Skin of body (tissue), 2 donors: ENCODE data around the gene LYST. TPM values are rescaled to one million over a fixed set of nuclear protein-coding genes. Genes with fewer than 3 reads are reported as not detected.

Experiments
- DNase-seq: peaks from one replicate; lab custom pipeline; 2025; lab: John Stamatoyannopoulos, UW
- total RNA-seq: library from RNA; depleted of rRNA; stranded (reverse); fragments of >200 nt; gene quantifications from one replicate; pipeline ENCODE4 v1.2.3, GENCODE V29; 2014

The LYST gene
- total RNA-seq, 1 donor from 2014 or later = 48.6 TPM

- DNase-seq = no peak
Measured at GRCh38 chr1:235888119-235888643, 21.5 kb upstream of the LYST start.

DNA sequence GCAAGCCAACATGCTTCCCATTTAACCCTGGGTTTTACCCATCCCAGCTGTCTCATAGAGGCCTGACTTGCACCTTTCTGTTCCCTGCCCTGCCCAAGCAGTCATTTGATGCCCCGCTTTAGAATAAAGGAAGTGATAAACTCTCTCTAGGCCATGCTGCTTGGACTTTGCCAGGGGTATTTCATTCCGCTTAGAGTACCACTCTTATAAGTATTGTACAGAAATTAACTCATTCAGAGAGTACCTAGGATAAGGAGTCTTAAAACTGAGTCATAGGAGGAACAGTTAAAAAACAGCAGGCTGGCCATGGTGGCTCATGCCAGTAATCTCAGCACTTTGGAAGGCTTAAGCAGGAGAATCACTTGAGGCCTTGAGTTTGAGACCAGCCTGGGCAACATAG is 21.0 kb upstream of the LYST start:
- DNase-seq = no peak

GRCh38 chr1:235885655-235886262 is 19.1 kb upstream of the LYST start:
- DNase-seq = no peak

DNA sequence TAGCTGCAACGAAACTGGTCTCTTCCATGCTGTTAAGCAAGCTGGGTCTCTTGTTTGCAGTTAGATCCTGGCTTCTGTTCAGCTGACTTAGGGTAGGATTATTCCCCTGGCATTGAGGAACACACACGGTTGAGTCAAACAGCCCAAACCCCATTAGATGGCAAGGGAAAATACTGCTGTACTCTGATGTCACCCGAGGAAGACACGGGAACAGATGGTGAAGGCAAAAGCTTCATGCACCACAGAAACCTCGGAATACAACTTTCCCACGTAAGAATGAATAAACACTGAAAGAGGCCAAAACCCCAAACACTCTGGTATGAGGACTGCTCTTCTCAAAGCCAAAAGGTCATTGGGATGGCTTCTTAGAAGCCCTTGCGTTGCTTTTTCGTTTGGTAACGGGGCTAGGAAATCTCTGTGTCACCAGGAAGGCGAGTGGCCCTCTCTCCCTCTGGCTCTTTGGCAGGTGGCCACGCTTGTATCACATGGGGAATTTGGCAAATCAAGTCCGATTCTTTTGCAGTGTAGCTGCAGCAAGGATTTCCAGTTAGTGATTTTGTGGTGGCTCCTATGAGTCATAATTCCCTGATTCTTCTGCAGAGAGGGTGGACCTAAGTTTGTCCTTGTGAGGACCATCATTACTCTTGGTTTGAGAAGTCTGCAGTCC is 16.7 kb upstream of the LYST start:
- DNase-seq = no peak

- no peak for DNase-seq
Measured at GRCh38 chr1:235882816-235883215, 16.1 kb upstream of the LYST start.

- no peak for DNase-seq
Measured at GRCh38 chr1:235881930-235882700, 15.4 kb upstream of the LYST start.

DNA sequence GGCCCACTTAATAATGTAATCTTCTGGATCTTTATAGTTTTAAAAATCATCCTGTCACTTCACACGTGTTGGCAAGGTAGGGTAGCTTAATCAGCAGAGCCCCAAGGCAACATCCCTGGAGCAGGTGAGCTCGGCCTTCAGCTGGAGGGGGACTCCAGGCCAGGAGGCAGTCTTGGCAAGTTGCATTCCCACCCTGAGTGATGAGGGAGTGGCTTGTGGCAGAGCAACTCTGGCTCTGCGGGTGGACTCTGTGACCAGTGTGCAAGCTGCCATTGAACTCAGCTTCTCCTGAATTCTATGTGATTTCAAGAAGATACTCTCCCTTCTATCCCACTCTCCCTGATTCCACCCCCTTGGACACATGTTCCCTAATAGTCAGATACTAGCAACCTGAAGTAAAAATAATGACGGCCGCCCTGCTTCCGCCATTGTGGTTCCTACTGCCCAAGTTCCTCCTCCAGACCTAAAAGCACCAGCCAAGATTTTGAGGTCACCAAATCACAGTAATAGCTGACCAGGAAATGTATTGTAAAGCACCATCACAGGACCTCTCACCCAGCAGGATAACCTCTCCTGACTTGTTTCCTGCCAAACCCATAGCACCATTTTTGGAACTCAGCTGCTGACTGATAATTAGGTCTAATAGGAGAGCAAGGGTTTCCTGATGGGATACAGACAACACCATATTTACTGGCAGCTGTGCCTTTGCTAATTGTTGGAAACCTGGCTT is 11.5 kb upstream of the LYST start:
- DNase-seq = peak; percentile 52

GRCh38 chr1:235876402-235876841 is 9.7 kb upstream of the LYST start:
- no peak for DNase-seq

GRCh38 chr1:235875036-235875597 is 8.4 kb upstream of the LYST start:
- no peak for DNase-seq

DNA sequence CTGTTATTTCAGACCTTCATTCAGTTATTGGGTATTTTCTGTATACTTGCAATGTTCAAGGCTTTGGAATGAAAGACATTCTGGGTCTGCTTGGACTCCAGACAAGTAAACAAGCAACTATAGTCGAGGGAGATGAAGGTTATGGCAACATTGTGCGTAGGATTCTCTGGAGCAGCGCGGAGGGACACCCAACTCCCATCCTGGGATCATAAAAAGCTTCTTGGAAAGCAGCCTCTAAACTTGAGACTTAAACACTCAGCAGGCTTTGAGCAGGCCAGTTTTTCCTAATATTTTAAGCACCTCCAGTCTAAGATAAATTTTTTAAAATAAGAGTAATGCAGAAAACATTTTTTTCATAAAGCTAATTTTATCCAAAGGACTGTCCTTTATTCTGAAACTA is 7.6 kb upstream of the LYST start:
- no peak for DNase-seq

DNA sequence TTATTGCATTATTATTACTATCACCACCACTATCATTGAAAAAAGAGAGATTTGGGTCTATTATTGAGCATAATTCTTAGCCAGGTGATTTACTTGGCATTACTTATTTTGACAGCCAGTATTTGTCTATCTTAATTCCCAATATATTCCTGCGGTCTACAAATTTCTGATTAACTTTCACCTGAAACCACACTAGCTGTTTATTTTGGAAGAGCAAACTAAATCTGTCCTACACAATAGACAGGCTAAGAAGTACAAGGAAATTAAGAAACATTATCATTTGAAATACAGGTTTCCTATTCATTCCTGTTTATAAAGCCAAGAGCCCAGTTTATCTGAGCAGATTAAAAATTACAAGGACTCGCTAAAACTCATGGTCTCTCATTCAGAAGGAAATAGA is 6.9 kb upstream of the LYST start:
- no peak for DNase-seq

DNA sequence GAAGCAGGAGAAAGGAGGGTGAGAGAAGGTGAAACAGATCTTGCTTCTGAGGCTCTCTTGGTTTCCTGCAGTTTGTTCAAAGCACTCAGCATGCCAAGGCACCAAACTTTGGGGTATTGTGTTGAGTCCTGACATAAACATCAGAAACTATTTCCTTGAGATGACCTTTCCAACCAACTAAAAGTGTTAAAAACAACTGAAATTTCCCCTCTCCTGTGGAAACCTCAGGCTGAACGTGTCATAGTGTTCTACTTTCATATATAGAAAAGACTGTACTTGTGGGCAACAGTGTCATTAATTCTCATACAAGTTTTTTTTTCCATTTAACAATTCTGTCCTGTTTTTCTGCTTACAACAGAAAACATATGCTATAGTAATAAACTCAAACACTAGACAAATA is 6.3 kb upstream of the LYST start:
- no peak for DNase-seq

DNA sequence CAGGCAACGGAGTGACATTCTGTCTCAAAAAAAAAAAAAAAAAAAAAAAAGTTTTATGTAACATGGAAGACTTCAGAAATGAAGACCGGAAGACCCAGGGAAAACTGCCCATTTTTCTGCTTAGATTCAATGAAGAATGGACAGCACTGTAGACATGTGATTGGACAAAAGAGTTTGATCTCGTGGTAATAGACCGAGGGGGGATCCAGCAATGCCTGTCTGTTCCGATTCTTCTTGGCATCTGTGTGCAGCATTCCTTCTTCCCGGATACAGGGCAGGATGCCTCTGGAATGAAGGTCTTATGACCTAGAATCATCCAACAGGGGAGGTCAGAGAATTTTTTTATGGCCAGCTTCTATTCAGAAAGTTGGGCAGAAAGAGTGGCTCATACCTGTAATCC is 5.6 kb upstream of the LYST start:
- DNase-seq = no peak

DNA sequence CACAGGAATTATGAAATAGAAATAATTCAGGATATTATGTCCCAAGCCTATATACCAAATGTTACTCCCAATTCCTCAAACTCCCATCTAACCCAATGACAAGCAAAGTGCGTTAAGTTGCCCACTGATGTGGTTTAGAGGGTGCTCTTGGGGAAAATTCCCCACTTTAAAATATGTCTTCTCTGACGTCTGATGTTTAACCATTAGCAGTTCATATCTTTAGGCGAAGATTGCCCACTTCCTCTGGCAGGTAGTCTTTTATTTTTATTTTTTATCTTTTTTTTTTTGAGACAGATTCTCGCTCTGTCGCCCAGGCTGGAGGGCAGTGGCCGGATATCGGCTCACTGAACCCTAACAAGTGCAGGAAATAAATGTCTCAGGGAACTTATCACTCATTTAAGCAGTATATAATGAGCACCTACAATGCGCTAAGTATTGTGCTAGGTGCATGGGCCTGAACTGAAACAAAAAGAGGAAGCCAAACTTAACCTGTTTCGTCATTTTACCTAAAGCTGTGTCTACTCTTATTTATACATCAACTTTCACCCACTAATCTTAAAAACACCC is 1.3 kb upstream of the LYST start:
- DNase-seq = no peak

DNA sequence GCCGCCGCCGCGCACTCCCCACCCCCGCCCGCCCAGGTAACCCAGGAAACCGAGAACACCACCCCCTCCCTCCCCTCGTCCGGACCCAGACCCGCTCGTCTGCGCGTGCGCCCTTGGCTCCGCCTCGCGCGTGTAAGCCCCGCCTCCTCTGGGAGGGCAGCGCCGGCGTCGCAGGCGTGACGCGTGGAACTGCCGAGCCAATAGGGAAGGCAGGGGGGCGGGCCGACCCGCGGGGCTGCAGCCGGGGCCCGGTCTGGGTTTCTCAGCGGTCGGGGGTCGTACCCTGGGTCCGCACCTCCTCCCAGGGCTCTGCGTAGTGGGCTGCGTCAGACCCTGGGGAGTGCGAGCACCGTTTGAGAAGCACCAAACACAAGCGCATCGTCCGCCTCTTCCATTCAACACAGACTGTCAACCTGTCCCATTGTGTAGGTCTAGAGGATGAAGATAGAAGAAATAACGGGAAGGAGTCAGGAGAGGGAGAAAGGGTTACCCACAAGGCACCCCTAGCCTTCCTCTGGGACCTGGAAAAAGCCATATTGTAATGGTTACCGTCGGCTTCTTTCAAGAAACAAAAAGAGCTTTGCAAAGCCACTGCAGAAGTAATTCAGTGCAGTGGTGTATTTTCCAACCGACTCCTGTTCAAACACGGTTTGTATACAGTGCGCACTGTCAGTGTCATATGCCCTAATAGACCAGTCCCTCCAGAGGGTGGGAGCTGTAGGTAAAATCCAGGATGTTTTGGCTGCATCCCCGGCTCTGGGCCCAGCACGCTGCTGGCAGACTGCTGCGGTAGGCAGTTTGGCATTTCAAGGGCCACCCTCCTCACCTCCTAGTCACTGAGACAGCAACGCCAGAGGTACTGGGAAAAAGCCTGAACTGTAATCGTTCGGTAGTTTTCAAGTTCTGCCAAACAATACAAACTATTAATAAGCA is 473 bp upstream of the LYST start:
- DNase-seq = peak; percentile 93

DNA sequence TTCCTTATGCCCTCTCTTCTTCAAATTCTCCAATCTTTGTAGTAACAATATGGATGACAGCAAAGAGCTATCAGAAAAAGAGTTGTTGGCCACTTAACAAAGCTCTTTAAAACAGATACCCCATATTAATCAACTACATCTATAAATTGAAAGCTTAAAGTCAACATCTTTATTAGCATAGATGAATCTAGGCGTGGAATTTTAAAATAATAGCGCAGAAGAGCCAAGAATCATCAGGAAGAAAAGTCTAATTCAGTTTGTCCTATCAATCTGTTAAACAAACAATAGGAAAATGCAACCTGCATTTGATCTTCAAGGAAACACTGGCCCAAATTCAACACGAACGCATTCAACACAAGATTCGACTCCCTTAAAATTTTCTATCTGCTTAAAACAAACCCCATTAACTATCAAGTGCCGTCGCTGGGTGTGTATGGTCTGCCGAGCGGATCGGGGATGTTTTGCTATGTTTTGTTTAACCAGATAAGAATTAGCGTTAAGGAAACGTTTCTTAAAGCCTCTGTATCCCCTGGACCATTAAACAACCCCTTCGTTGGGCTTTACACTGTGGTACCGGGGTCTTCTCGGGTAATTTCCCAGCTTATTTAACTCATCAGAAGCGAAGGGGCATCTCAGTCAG is 1.0 kb downstream of the LYST start:
- DNase-seq = no peak

- no peak for DNase-seq
Measured at GRCh38 chr1:235864931-235865525, 1.7 kb downstream of the LYST start.

DNA sequence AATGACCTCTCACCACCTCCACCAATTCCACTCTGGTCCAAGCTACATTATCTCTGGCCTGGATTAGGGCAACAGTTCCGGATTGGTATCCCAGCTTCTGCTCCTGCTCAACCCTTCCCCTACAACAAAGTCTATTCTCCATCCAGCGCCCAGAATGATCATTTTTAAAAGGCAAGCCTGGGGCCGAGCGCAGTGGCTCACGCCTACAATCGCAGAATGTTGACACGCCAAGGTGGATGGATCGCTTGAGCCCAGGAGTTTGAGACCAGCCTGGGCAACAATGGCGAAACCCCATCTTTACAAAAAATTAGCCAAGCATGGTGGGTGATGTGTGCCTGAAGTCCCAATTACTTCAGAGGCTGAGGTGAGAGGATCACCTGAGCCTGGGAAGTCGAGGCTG is 2.2 kb downstream of the LYST start:
- DNase-seq = no peak

- DNase-seq = no peak
Measured at GRCh38 chr1:235863699-235864093, 3.0 kb downstream of the LYST start.
